ENCODE results near the gene TSPAN16. TPM values are rescaled to one million over a fixed set of nuclear protein-coding genes. Genes with fewer than 3 reads are reported as not detected.
A peak's percentile ranks its signal among the peaks of the same experiment; 100 is the strongest.

TSPAN16 gene
- total and polyA plus RNA-seq, 8 donors, result not detected

- Histone ChIP-seq H3K9me3 (no peaks in the 10 kb centered on the region), H3K4me3 (no peak overlapping the region), H3K4me1 (no peaks in the 10 kb centered on the region), H3K27me3 (no peaks in the 10 kb centered on the region), H3K36me3 (peaks cover 0 to 36% (median 7%) of the 10 kb centered on the region in 3 donors), H3K27ac (no peak overlapping the region)
- 95% methylated on average over 4 of the region's 4 CpGs for WGBS, 2 donors
- no peak for TF ChIP-seq CTCF (IDR thresholded peaks at IDR 0.05)
- intact Hi-C loops (cut with DNase I), result no loop called here
- no peak for ATAC-seq
- no peak for DNase-seq
- no peak for FAIRE-seq
Observed at GRCh38 chr19:11251217-11251616, 44.7 kb upstream of the TSPAN16 start.

- intact Hi-C loops (cut with DNase I), result no loop called here
- 90 to 91% methylated on average over 11 of the region's 11 CpGs for WGBS, 2 donors
- FAIRE-seq (no peak), DNase-seq (no peak), ATAC-seq (no peak)
- Histone ChIP-seq H3K9me3 (no peaks in the 10 kb centered on the region), H3K27ac (no peak overlapping the region), H3K36me3 (peaks cover 0 to 36% (median 7%) of the 10 kb centered on the region in 3 donors), H3K4me1 (no peaks in the 10 kb centered on the region), H3K4me3 (no peak overlapping the region), H3K27me3 (no peaks in the 10 kb centered on the region)
- TF ChIP-seq CTCF (IDR thresholded peaks at IDR 0.05), result no peak
Observed at GRCh38 chr19:11251650-11252314, 44.2 kb upstream of the TSPAN16 start.

GRCh38 chr19:11252665-11253355, 43.1 kb upstream of the TSPAN16 start:
- Histone ChIP-seq H3K27me3 (no peaks in the 10 kb centered on the region), H3K4me3 (no peak overlapping the region), H3K4me1 (no peaks in the 10 kb centered on the region), H3K36me3 (peaks cover 0 to 36% (median 7%) of the 10 kb centered on the region in 3 donors), H3K9me3 (no peaks in the 10 kb centered on the region), H3K27ac (no peak overlapping the region)
- FAIRE-seq (no peak), DNase-seq (no peak), ATAC-seq (no peak)
- intact Hi-C loops (cut with DNase I), result no loop called here
- TF ChIP-seq CTCF (IDR thresholded peaks at IDR 0.05), result no peak
- 90 to 91% methylated on average over 18 to 19 of the region's 19 CpGs for WGBS, 2 donors

- H3K27ac ChIP-seq, result no peak overlapping the region
Observed at GRCh38 chr19:11254666-11255065, 41.3 kb upstream of the TSPAN16 start.

More at GRCh38 chr19:11254666-11255065, 41.3 kb upstream of the TSPAN16 start:
- intact Hi-C loops (cut with DNase I), result no loop called here
- no peak for TF ChIP-seq CTCF (IDR thresholded peaks at IDR 0.05)
- no peak overlapping the region for H3K4me3 ChIP-seq
- H3K36me3 ChIP-seq, result peaks cover 0 to 28% (median 7%) of the 10 kb centered on the region in 3 donors
- no peaks in the 10 kb centered on the region for H3K27me3 ChIP-seq
- H3K4me1 ChIP-seq, result no peaks in the 10 kb centered on the region
- 85 to 93% methylated on average over 5 of the region's 5 CpGs for WGBS, 2 donors
- DNase-seq (no peak), FAIRE-seq (no peak), ATAC-seq (peak in 2 of 4 donors; percentile 29)
- H3K9me3 ChIP-seq, result no peaks in the 10 kb centered on the region

All from pancreas (tissue), 10 donors.